A549 (cell line): Measurements from ENCODE around the gene FRMD4A. TPM values are rescaled to one million over a fixed set of nuclear protein-coding genes. Genes with fewer than 3 reads are reported as not detected.

Experiments
- ATAC-seq, 2 experiments: fragments of 200-7000 bp in 1 of 2; fragments of >200 bp in 1 of 2; cut with Nextera tagmentation in 1 of 2; cut with Tn5 transposase in 1 of 2; 3 replicates each; pipeline versions ENCODE4 v1.8.0 to v1.9.1; 2018 to 2020; ENCODE audit warnings: mild to moderate bottlenecking in 1 of 2, moderate library complexity in 1 of 2
- CTCF ChIA-PET: fragments of 300-600 bp; sonication (Branson Sonifier 250); formaldehyde crosslinking; extraction: SDS; loops from one replicate; lab custom pipeline; 2021; ENCODE audit warnings: antibody characterized with exemption, inconsistent platforms; lab: Yijun Ruan, JAX
- POLR2A ChIA-PET: fragments of 350-600 bp; formaldehyde crosslinking; extraction: SDS; loops from one replicate; lab custom pipeline; 2021; ENCODE audit warnings: antibody characterized with exemption, inconsistent platforms; lab: Yijun Ruan, JAX
- DNase-seq, 2 experiments: peaks; one replicate each; pipeline versions ENCODE4 v3.0.0 to v3.0.0-alpha.2; 2011 to 2016; ENCODE audit warnings: low read depth in 1 of 2, low spot score in 1 of 2
- FAIRE-seq: peaks from 2 replicates; lab custom pipeline; 2011; peaks lifted over from hg19 to GRCh38; lab: Jason Lieb, UNC
- H3K27ac ChIP-seq, 2 experiments: fragments of >200 bp; sonication (Bioruptor Twin); formaldehyde crosslinking; 3 replicates each; pipeline ENCODE4 v1.5.1; 2016 to 2017
- H3K4me1 ChIP-seq: fragments of >200 bp; sonication (Bioruptor Twin); formaldehyde crosslinking; 3 replicates; pipeline ENCODE4 v1.6.1; 2016
- H3K4me2 ChIP-seq: fragments of >200 bp; sonication (Bioruptor Twin); formaldehyde crosslinking; 3 replicates; pipeline ENCODE4 v1.6.1; 2016
- H3K4me3 ChIP-seq: fragments of >200 bp; sonication (Bioruptor Twin); formaldehyde crosslinking; 3 replicates; pipeline ENCODE4 v1.5.1; 2016
- H3K9me3 ChIP-seq: fragments of >200 bp; sonication (Bioruptor Twin); formaldehyde crosslinking; 3 replicates; pipeline ENCODE4 v1.6.1; 2016
- ATOH8 ChIP-seq: fragments of 250-450 bp; sonication (Bioruptor Pico); IDR thresholded peaks from 2 replicates; pipeline ENCODE4 v1.5.0; 2020; ENCODE audit warnings: low read depth, mild to moderate bottlenecking, moderate library complexity
- BCL3 ChIP-seq: fragments of >200 bp; sonication (Bioruptor Twin); formaldehyde crosslinking; IDR thresholded peaks from 3 replicates; pipeline ENCODE4 v1.6.1; 2016
- BHLHE40 ChIP-seq: IDR thresholded peaks from 2 replicates; pipeline ENCODE4 v1.6.1; 2012; ENCODE audit warnings: low read depth, low read length, inconsistent platforms
- CBX2 ChIP-seq: fragments of 200-600 bp; sonication (generic); IDR thresholded peaks from 2 replicates; pipeline ENCODE4 v1.6.1; 2016; ENCODE audit warnings: low read depth, mild to moderate bottlenecking, borderline replicate concordance
- CBX8 ChIP-seq: fragments of 200-600 bp; sonication (generic); IDR thresholded peaks from 2 replicates; pipeline ENCODE4 v1.6.1; 2016
- CHD2 ChIP-seq: fragments of 150-350 bp; IDR thresholded peaks from 2 replicates; pipeline ENCODE4 v1.6.1; 2014; ENCODE audit warnings: low read length; ENCODE audit not compliant: partially characterized antibody
- CTCF ChIP-seq: fragments of >200 bp; sonication (Bioruptor Twin); formaldehyde crosslinking; IDR thresholded peaks from 3 replicates; pipeline ENCODE4 v1.5.1; 2016
- EHMT2 ChIP-seq: fragments of 200-600 bp; sonication (generic); IDR thresholded peaks from 2 replicates; pipeline ENCODE4 v1.6.1; 2016; ENCODE audit warnings: antibody characterized with exemption, low read depth, mild to moderate bottlenecking, moderate library complexity
- EP300 ChIP-seq, 2 experiments: fragments of >200 bp; sonication (Bioruptor Twin); formaldehyde crosslinking; IDR thresholded peaks; 2 replicates in 1 of 2; 3 replicates in 1 of 2; pipeline ENCODE4 v1.6.1; 2016 to 2017
- FOXS1 ChIP-seq: fragments of 250-450 bp; sonication (Bioruptor Pico); IDR thresholded peaks from 2 replicates; pipeline ENCODE4 v1.5.0; 2020; ENCODE audit warnings: mild to moderate bottlenecking, moderate library complexity
- HDAC2 ChIP-seq: fragments of 200-600 bp; sonication (generic); IDR thresholded peaks from 2 replicates; pipeline ENCODE4 v1.6.1; 2016
- HES2 ChIP-seq: fragments of >200 bp; sonication (Bioruptor Twin); formaldehyde crosslinking; IDR thresholded peaks from 2 replicates; pipeline ENCODE4 v1.6.1; 2016
- HOXA7 ChIP-seq: fragments of 250-450 bp; sonication (Bioruptor Pico); IDR thresholded peaks from 2 replicates; pipeline ENCODE4 v1.5.0; 2020; ENCODE audit warnings: mild to moderate bottlenecking, moderate library complexity
- KDM1A ChIP-seq: fragments of 200-600 bp; sonication (generic); IDR thresholded peaks from 2 replicates; pipeline ENCODE4 v1.6.1; 2016; ENCODE audit warnings: low read depth, mild to moderate bottlenecking
- KDM5A ChIP-seq: fragments of 200-600 bp; sonication (generic); IDR thresholded peaks from 2 replicates; pipeline ENCODE4 v1.6.1; 2016; ENCODE audit warnings: antibody characterized with exemption, mild to moderate bottlenecking
- MYC ChIP-seq: IDR thresholded peaks from 2 replicates; pipeline ENCODE4 v1.6.1; 2012; ENCODE audit warnings: mild to moderate bottlenecking, inconsistent platforms, low read length, improper control_type of control experiment, borderline replicate concordance
- NFE2L2 ChIP-seq: fragments of 150-350 bp; conservative IDR thresholded peaks from 2 replicates; pipeline ENCODE4 v1.6.1; 2014; ENCODE audit warnings: low read length
- NPAS2 ChIP-seq: fragments of 250-450 bp; sonication (Bioruptor Pico); IDR thresholded peaks from 2 replicates; pipeline ENCODE4 v1.8.0; 2022; ENCODE audit warnings: mild to moderate bottlenecking, moderate library complexity, borderline replicate concordance
- PBX3 ChIP-seq: IDR thresholded peaks from 2 replicates; pipeline ENCODE4 v1.6.1; 2012
- POLR2A ChIP-seq: IDR thresholded peaks from 2 replicates; pipeline ENCODE4 v1.6.1; 2012; ENCODE audit warnings: mild to moderate bottlenecking, low read length
- POLR2AphosphoS2 ChIP-seq: conservative IDR thresholded peaks from 2 replicates; pipeline ENCODE4 v1.6.1; 2012; ENCODE audit warnings: low read length, improper control_type of control experiment, inconsistent platforms
- RAD21 ChIP-seq, 2 experiments: fragments of >200 bp in 1 of 2; sonication (Bioruptor Twin) in 1 of 2; formaldehyde crosslinking in 1 of 2; IDR thresholded peaks in 1 of 2; conservative IDR thresholded peaks in 1 of 2; 2 replicates in 1 of 2; 3 replicates in 1 of 2; pipeline ENCODE4 v1.6.1; 2012 to 2018; ENCODE audit warnings: inconsistent platforms in 1 of 2
- RCOR1 ChIP-seq: fragments of 150-350 bp; IDR thresholded peaks from 2 replicates; pipeline ENCODE4 v1.6.1; 2014; ENCODE audit warnings: antibody characterized with exemption, low read length, low read depth
- SMC3 ChIP-seq: fragments of >200 bp; sonication (Bioruptor Twin); formaldehyde crosslinking; IDR thresholded peaks from 3 replicates; pipeline ENCODE4 v1.6.1; 2018; ENCODE audit warnings: inconsistent platforms
- USF2 ChIP-seq: fragments of 450-650 bp; IDR thresholded peaks from 2 replicates; pipeline ENCODE4 v1.6.1; 2014; ENCODE audit warnings: antibody characterized with exemption
- ZNF302 ChIP-seq: fragments of 250-450 bp; sonication (Bioruptor Pico); IDR thresholded peaks from 2 replicates; pipeline ENCODE4 v1.9.0; 2021; ENCODE audit warnings: inconsistent platforms, mild to moderate bottlenecking, moderate library complexity
- WGBS: methylation state at CpG from one replicate; pipeline ENCODE4 v1.1.6; 2017; ENCODE audit errors: missing lambda C conversion rate; 5-methylcytosine and 5-hydroxymethylcytosine counted together
- polyA plus RNA-seq, 4 experiments: library from polyadenylated mRNA; depleted of rRNA in 3 of 4; stranded (reverse); fragments of >200 nt; fragmentation: RNase III in 1 of 4; extraction: RNeasy Plus Mini Kit Qiagen cat#74134 plus additional on column Dnase treatment in 1 of 4; gene quantifications; 2 replicates in 3 of 4; 3 replicates in 1 of 4; pipeline ENCODE4 v1.2.3, GENCODE V29; 2011 to 2017

The FRMD4A gene
- polyA plus RNA-seq, 2 of the 4 experiments (the other 2 are of a cell fraction): 2.5 to 4.7 TPM

- POLR2A ChIA-PET: no interaction called here
- no peak for ATAC-seq
- H3K4me2 ChIP-seq: no peak overlapping the region
- H3K9me3 ChIP-seq: no peaks in the 10 kb centered on the region
- no peak overlapping the region for H3K27ac ChIP-seq
- no peaks in the 10 kb centered on the region for H3K4me1 ChIP-seq
- WGBS: 16% methylated on average over 5 of the region's 5 CpGs
- H3K4me3 ChIP-seq: no peak overlapping the region
- CTCF ChIA-PET: interaction anchor here (1.4 kb wide), 1 partner anchor 20 kb away, joined by 3 read pairs; no protein-coding TSS in a partner anchor
- FAIRE-seq: no peak
- TF ChIP-seq FOXS1 (CRISPR knock-in tag) (no peak), ATOH8 (CRISPR knock-in tag) (no peak), HOXA7 (CRISPR knock-in tag) (no peak), NFE2L2 (no peak), BHLHE40 (no peak), BCL3 (no peak), EHMT2 (no peak), CBX2 (no peak), RAD21 (conservative IDR thresholded peaks at IDR 0.05 in 1 of 2, IDR thresholded peaks at IDR 0.05 in 1 of 2) (no peak), ZNF302 (no peak), KDM5A (no peak), HES2 (no peak), SMC3 (no peak), KDM1A (no peak), EP300 (IDR thresholded peaks at IDR 0.05) (no peak), POLR2AphosphoS2 (no peak), NPAS2 (CRISPR knock-in tag) (no peak), CTCF (no peak), POLR2A (no peak), USF2 (no peak)
- TF ChIP-seq, all 56 proteins: peak for 0
- DNase-seq: no peak
Observed at GRCh38 chr10:14322526-14323188, 8.1 kb downstream of the FRMD4A start.

GRCh38 chr10:14318007-14318406 is 12.7 kb downstream of the FRMD4A start:
- H3K27ac ChIP-seq: no peak overlapping the region
- FAIRE-seq: no peak
- no peak for DNase-seq
- ChIA-PET CTCF (no interaction called here), POLR2A (no interaction called here)
- ATAC-seq: no peak
- H3K4me3 ChIP-seq: no peak overlapping the region
- H3K4me1 ChIP-seq: no peaks in the 10 kb centered on the region
- no peaks in the 10 kb centered on the region for H3K9me3 ChIP-seq
- TF ChIP-seq CBX8 (no peak), HDAC2 (no peak), RCOR1 (no peak), CHD2 (no peak), MYC (no peak), PBX3 (no peak), HOXA7 (CRISPR knock-in tag) (no peak)
- WGBS: 0% methylated on average over 1 of the region's 1 CpG
- H3K4me2 ChIP-seq: no peak overlapping the region
